SK-N-SH (cell line): Measurements from ENCODE around the gene IGFALS. TPM values are rescaled to one million over a fixed set of nuclear protein-coding genes. Genes with fewer than 3 reads are reported as not detected.

Experiments
- CTCF ChIA-PET: fragments of 300-600, 350-600 bp; formaldehyde crosslinking; extraction: SDS; loops from one replicate; lab custom pipeline; 2021; lab: Yijun Ruan, JAX
- POLR2A ChIA-PET: fragments of 350-600 bp; sonication (Branson Sonifier 250); formaldehyde crosslinking; extraction: SDS; loops from one replicate; lab custom pipeline; 2020; ENCODE audit warnings: antibody characterized with exemption, inconsistent platforms; lab: Yijun Ruan, JAX
- DNase-seq: peaks from one replicate; pipeline ENCODE4 v3.0.0; 2012
- H2AFZ ChIP-seq: fragments of 200-600 bp; sonication (generic); 2 replicates; pipeline ENCODE4 v1.8.1; 2016; ENCODE audit warnings: antibody characterized with exemption, mild to moderate bottlenecking, low read depth
- H3F3A ChIP-seq: fragments of 200-600 bp; sonication (generic); replicated peaks from 2 replicates; pipeline ENCODE3; 2016; ENCODE audit warnings: antibody characterized with exemption, mild to moderate bottlenecking; ENCODE audit not compliant: insufficient read depth
- H3K27ac ChIP-seq, 2 experiments: fragments of 200-500 bp in 1 of 2; fragments of 200-600 bp in 1 of 2; sonication (Bioruptor generic) in 1 of 2; sonication (generic), shearing (Covaris generic) in 1 of 2; 2 replicates each; pipeline versions ENCODE4 v1.5.1 to v1.6.1; 2014 to 2016; ENCODE audit warnings: low read depth in 2 of 2, inconsistent platforms in 1 of 2, low read length in 1 of 2, mild to moderate bottlenecking in 1 of 2, mixed read lengths in 1 of 2
- H3K27me3 ChIP-seq: fragments of 200-600 bp; sonication (generic), shearing (Covaris generic); 2 replicates; pipeline ENCODE4 v1.6.1; 2016; ENCODE audit warnings: mixed run types; ENCODE audit not compliant: insufficient read depth
- H3K36me3 ChIP-seq, 2 experiments: fragments of 200-500 bp in 1 of 2; fragments of 200-600 bp in 1 of 2; sonication (Bioruptor generic) in 1 of 2; sonication (generic) in 1 of 2; replicated peaks in 1 of 2; 2 replicates each; pipeline versions ENCODE3 to v1.5.1; 2014 to 2016; ENCODE audit warnings: low read length in 1 of 2, mild to moderate bottlenecking in 1 of 2; ENCODE audit not compliant: insufficient read depth in 2 of 2, control insufficient read depth in 1 of 2
- H3K4me1 ChIP-seq, 2 experiments: fragments of 200-500 bp in 1 of 2; fragments of 200-600 bp in 1 of 2; sonication (Bioruptor generic) in 1 of 2; sonication (generic), shearing (Covaris generic) in 1 of 2; 2 replicates each; pipeline versions ENCODE4 v1.5.1 to v1.6.1; 2014 to 2016; ENCODE audit warnings: low read depth in 1 of 2, low read length in 1 of 2, mixed run types in 1 of 2; ENCODE audit not compliant: insufficient read depth in 2 of 2, control insufficient read depth in 1 of 2
- H3K4me2 ChIP-seq: fragments of 200-600 bp; sonication (generic), shearing (Covaris generic); 2 replicates; pipeline ENCODE4 v1.6.1; 2017; ENCODE audit warnings: mixed run types
- H3K4me3 ChIP-seq, 2 experiments: fragments of 200-500 bp in 1 of 2; fragments of 200-600 bp in 1 of 2; sonication (Bioruptor generic) in 1 of 2; sonication (generic), shearing (Covaris generic) in 1 of 2; 2 replicates each; pipeline versions ENCODE4 v1.5.1 to v1.8.1; 2014 to 2016; ENCODE audit warnings: low read depth in 2 of 2, inconsistent platforms in 1 of 2, low read length in 1 of 2, mild to moderate bottlenecking in 1 of 2, mixed read lengths in 1 of 2, moderate library complexity in 1 of 2
- H3K79me2 ChIP-seq: fragments of 200-600 bp; sonication (generic); 2 replicates; pipeline ENCODE4 v1.8.1; 2017; ENCODE audit warnings: mild to moderate bottlenecking; ENCODE audit not compliant: insufficient read depth
- H3K9ac ChIP-seq: fragments of 200-600 bp; sonication (generic); 2 replicates; pipeline ENCODE4 v1.6.1; 2017; ENCODE audit warnings: mixed run types
- H3K9me2 ChIP-seq: fragments of 200-600 bp; sonication (generic); 2 replicates; pipeline ENCODE4 v1.6.1; 2017; ENCODE audit warnings: mixed run types
- H3K9me3 ChIP-seq: fragments of 200-600 bp; sonication (generic); 2 replicates; pipeline ENCODE4 v1.6.1; 2017; ENCODE audit warnings: mixed run types, mild to moderate bottlenecking, moderate library complexity
- H4K20me1 ChIP-seq: fragments of 200-600 bp; sonication (generic); 2 replicates; pipeline ENCODE4 v1.6.1; 2017; ENCODE audit warnings: mild to moderate bottlenecking, mixed run types; ENCODE audit not compliant: insufficient read depth
- EZH2phosphoT487 ChIP-seq: fragments of 200-600 bp; sonication (generic); IDR thresholded peaks from 2 replicates; pipeline ENCODE4 v1.6.1; 2017; ENCODE audit warnings: low read depth, mixed run types, mild to moderate bottlenecking, antibody characterized with exemption, moderate library complexity, borderline replicate concordance
- FOXM1 ChIP-seq: IDR thresholded peaks from 2 replicates; pipeline ENCODE4 v1.4.0; 2012; ENCODE audit warnings: low read depth, mild to moderate bottlenecking
- GABPA ChIP-seq: IDR thresholded peaks from 2 replicates; pipeline ENCODE4 v1.4.0; 2012; ENCODE audit warnings: low read depth, mild to moderate bottlenecking
- GATA2 ChIP-seq: sonication (generic); formaldehyde crosslinking; IDR thresholded peaks from 2 replicates; pipeline ENCODE4 v1.5.0; 2020; ENCODE audit warnings: mild to moderate bottlenecking, missing genetic modification reagents
- JUND ChIP-seq: IDR thresholded peaks from 2 replicates; pipeline ENCODE4 v1.4.0; 2012
- NRF1 ChIP-seq: IDR thresholded peaks from 2 replicates; pipeline ENCODE4 v1.6.1; 2012; ENCODE audit warnings: low read depth, mild to moderate bottlenecking, low read length
- POLR2AphosphoS5 ChIP-seq: IDR thresholded peaks from 2 replicates; pipeline ENCODE4 v1.6.1; 2012; ENCODE audit warnings: low read depth, low read length
- RAD21 ChIP-seq: IDR thresholded peaks from 2 replicates; pipeline ENCODE4 v1.6.1; 2012; ENCODE audit warnings: mild to moderate bottlenecking, low read length
- RFX5 ChIP-seq: IDR thresholded peaks from 2 replicates; pipeline ENCODE4 v1.6.1; 2012; ENCODE audit warnings: mild to moderate bottlenecking, improper control_type of control experiment, low read length
- RXRA ChIP-seq: IDR thresholded peaks from 2 replicates; pipeline ENCODE4 v1.4.0; 2012; ENCODE audit warnings: low read depth, mild to moderate bottlenecking, borderline replicate concordance
- SMC3 ChIP-seq: IDR thresholded peaks from 2 replicates; pipeline ENCODE4 v1.6.1; 2012; ENCODE audit warnings: low read depth, low read length, improper control_type of control experiment
- YY1 ChIP-seq: IDR thresholded peaks from 2 replicates; pipeline ENCODE4 v1.4.0; 2012; ENCODE audit warnings: low read depth, mild to moderate bottlenecking
- WGBS: methylation state at CpG from one replicate; pipeline ENCODE4 v1.1.6; 2017; ENCODE audit warnings: low lambda C conversion rate; 5-methylcytosine and 5-hydroxymethylcytosine counted together
- polyA plus RNA-seq, 3 experiments: library from polyadenylated mRNA; depleted of rRNA; stranded (reverse); fragments of >200 nt; gene quantifications; 2 replicates each; pipeline ENCODE4 v1.2.3, GENCODE V29; 2012
- TF ChIP-seq, protein P1 (sequence below): fragments of 200-600 bp; sonication (generic); IDR thresholded peaks from 2 replicates; pipeline ENCODE4 v1.6.1; 2017; ENCODE audit warnings: antibody characterized with exemption, mild to moderate bottlenecking, moderate library complexity
- TF ChIP-seq, protein P2 (sequence below): IDR thresholded peaks from 2 replicates; pipeline ENCODE4 v1.4.0; 2012; ENCODE audit warnings: low read depth, borderline replicate concordance
- TF ChIP-seq, protein P3 (sequence below): fragments of 150-350 bp; IDR thresholded peaks from 2 replicates; pipeline ENCODE4 v1.6.1; 2017; ENCODE audit warnings: antibody characterized with exemption, low read length, low read depth, borderline replicate concordance
- TF ChIP-seq, protein P4 (sequence below): IDR thresholded peaks from 2 replicates; pipeline ENCODE4 v1.4.0; 2012; ENCODE audit warnings: low read depth
- TF ChIP-seq, protein P5 (sequence below): fragments of 150-350 bp; IDR thresholded peaks from 2 replicates; pipeline ENCODE4 v1.6.1; 2016; ENCODE audit warnings: mild to moderate bottlenecking, low read depth, low read length
- TF ChIP-seq, protein P6 (sequence below): IDR thresholded peaks from 2 replicates; pipeline ENCODE4 v1.6.1; 2012; ENCODE audit warnings: mild to moderate bottlenecking, low read depth, low read length, moderate library complexity

IGFALS gene
- polyA plus RNA-seq, 1 of the 3 experiments (the other 2 are of a cell fraction) = 0.02 TPM

DNA sequence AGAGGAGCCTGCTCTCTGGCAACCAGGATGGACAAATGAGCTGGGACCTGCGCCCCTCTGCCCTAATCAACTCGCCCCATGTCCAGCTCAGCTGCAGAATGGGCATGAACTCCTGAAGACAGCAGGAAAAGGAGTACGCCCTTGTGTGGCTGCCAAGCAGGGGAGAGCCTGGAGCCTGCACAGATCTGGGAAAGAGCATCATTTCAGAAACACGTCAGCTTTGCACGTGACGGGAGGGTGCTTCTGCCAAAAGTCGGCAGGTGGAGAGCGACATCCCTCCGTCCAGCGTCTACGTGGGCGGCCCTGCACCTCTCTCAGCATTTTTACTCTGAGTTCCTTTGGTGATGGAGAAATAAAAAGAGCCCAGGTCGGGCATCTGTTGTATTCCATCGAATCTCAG is 40.7 kb downstream of the IGFALS start:
- no peak overlapping the region for H3K9ac ChIP-seq
- no peak overlapping the region for H2AFZ ChIP-seq
- no peaks in the 10 kb centered on the region for H3K4me1 ChIP-seq
- no peaks in the 10 kb centered on the region for H3K27me3 ChIP-seq
- H3K27ac ChIP-seq = no peak overlapping the region
- no peaks in the 10 kb centered on the region for H3F3A ChIP-seq
- TF ChIP-seq SMC3 (no peak), EZH2phosphoT487 (no peak)
- TF ChIP-seq, protein P1, sequence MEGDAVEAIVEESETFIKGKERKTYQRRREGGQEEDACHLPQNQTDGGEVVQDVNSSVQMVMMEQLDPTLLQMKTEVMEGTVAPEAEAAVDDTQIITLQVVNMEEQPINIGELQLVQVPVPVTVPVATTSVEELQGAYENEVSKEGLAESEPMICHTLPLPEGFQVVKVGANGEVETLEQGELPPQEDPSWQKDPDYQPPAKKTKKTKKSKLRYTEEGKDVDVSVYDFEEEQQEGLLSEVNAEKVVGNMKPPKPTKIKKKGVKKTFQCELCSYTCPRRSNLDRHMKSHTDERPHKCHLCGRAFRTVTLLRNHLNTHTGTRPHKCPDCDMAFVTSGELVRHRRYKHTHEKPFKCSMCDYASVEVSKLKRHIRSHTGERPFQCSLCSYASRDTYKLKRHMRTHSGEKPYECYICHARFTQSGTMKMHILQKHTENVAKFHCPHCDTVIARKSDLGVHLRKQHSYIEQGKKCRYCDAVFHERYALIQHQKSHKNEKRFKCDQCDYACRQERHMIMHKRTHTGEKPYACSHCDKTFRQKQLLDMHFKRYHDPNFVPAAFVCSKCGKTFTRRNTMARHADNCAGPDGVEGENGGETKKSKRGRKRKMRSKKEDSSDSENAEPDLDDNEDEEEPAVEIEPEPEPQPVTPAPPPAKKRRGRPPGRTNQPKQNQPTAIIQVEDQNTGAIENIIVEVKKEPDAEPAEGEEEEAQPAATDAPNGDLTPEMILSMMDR = no peak
- H3K4me3 ChIP-seq = no peak overlapping the region
- no peaks in the 10 kb centered on the region for H3K9me2 ChIP-seq
- H3K9me3 ChIP-seq = no peaks in the 10 kb centered on the region
- H4K20me1 ChIP-seq = no peaks in the 10 kb centered on the region
- no peaks in the 10 kb centered on the region; the same call in 1 of the 2 replicates for H3K79me2 ChIP-seq
- H3K36me3 ChIP-seq = peaks cover 4 to 37% of the 10 kb centered on the region in 2 experiments
- no peak overlapping the region for H3K4me2 ChIP-seq
- DNase-seq = no peak
- ChIA-PET POLR2A (no interaction called here), CTCF (no interaction called here)
- 97% methylated on average over 13 of the region's 14 CpGs for WGBS

DNA sequence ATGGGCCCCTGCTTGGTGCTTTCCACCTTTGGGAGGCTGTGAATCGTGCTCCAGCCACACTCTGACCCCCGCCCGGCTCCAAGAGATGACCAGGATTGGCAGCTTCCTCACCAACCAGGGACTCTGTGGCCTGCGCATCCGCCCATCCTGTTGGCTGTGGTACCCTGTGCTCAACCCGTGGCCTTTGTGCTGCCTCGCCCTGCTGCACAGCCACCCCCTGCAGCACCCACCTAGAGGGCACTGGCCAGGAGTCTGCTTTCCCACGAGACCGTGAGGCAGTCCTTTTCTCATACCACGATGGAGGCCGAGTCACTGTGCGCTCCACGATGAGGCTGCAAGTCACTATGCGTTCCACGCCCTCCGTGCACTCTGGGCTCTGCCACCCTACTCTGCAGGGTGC is 41.6 kb downstream of the IGFALS start:
- CTCF ChIA-PET = interaction anchor here (1.5 kb wide), 1 partner anchor 28 kb away, joined by 5 read pairs; no protein-coding TSS in a partner anchor
- no peaks in the 10 kb centered on the region for H3F3A ChIP-seq
- H3K4me2 ChIP-seq = no peak overlapping the region
- no peak overlapping the region for H3K4me3 ChIP-seq
- no peaks in the 10 kb centered on the region for H3K27me3 ChIP-seq
- no peaks in the 10 kb centered on the region for H3K9me3 ChIP-seq
- POLR2A ChIA-PET = no interaction called here
- no peaks in the 10 kb centered on the region for H3K9me2 ChIP-seq
- H3K36me3 ChIP-seq = peaks cover 4 to 40% of the 10 kb centered on the region in 2 experiments
- H4K20me1 ChIP-seq = no peaks in the 10 kb centered on the region
- no peak overlapping the region for H3K9ac ChIP-seq
- DNase-seq = no peak
- H3K27ac ChIP-seq = no peak overlapping the region
- no peaks in the 10 kb centered on the region for H3K4me1 ChIP-seq
- H3K79me2 ChIP-seq = no peaks in the 10 kb centered on the region; the same call in 1 of the 2 replicates
- H2AFZ ChIP-seq = no peak overlapping the region
- WGBS = 98% methylated on average over 7 of the region's 16 CpGs
- TF ChIP-seq RAD21 (no peak), NRF1 (no peak), GABPA (no peak), GATA2 (CRISPR knock-in tag) (no peak), POLR2AphosphoS5 (no peak), JUND (no peak), YY1 (no peak), FOXM1 (no peak), RFX5 (no peak), EZH2phosphoT487 (no peak), RXRA (no peak)
- TF ChIP-seq, protein P2, sequence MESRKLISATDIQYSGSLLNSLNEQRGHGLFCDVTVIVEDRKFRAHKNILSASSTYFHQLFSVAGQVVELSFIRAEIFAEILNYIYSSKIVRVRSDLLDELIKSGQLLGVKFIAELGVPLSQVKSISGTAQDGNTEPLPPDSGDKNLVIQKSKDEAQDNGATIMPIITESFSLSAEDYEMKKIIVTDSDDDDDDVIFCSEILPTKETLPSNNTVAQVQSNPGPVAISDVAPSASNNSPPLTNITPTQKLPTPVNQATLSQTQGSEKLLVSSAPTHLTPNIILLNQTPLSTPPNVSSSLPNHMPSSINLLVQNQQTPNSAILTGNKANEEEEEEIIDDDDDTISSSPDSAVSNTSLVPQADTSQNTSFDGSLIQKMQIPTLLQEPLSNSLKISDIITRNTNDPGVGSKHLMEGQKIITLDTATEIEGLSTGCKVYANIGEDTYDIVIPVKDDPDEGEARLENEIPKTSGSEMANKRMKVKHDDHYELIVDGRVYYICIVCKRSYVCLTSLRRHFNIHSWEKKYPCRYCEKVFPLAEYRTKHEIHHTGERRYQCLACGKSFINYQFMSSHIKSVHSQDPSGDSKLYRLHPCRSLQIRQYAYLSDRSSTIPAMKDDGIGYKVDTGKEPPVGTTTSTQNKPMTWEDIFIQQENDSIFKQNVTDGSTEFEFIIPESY = no peak
- TF ChIP-seq, protein P3, sequence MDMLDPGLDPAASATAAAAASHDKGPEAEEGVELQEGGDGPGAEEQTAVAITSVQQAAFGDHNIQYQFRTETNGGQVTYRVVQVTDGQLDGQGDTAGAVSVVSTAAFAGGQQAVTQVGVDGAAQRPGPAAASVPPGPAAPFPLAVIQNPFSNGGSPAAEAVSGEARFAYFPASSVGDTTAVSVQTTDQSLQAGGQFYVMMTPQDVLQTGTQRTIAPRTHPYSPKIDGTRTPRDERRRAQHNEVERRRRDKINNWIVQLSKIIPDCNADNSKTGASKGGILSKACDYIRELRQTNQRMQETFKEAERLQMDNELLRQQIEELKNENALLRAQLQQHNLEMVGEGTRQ = no peak
- TF ChIP-seq, protein P4, sequence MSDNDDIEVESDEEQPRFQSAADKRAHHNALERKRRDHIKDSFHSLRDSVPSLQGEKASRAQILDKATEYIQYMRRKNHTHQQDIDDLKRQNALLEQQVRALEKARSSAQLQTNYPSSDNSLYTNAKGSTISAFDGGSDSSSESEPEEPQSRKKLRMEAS = no peak
- TF ChIP-seq, protein P5, sequence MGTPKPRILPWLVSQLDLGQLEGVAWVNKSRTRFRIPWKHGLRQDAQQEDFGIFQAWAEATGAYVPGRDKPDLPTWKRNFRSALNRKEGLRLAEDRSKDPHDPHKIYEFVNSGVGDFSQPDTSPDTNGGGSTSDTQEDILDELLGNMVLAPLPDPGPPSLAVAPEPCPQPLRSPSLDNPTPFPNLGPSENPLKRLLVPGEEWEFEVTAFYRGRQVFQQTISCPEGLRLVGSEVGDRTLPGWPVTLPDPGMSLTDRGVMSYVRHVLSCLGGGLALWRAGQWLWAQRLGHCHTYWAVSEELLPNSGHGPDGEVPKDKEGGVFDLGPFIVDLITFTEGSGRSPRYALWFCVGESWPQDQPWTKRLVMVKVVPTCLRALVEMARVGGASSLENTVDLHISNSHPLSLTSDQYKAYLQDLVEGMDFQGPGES = no peak
- TF ChIP-seq, protein P6, sequence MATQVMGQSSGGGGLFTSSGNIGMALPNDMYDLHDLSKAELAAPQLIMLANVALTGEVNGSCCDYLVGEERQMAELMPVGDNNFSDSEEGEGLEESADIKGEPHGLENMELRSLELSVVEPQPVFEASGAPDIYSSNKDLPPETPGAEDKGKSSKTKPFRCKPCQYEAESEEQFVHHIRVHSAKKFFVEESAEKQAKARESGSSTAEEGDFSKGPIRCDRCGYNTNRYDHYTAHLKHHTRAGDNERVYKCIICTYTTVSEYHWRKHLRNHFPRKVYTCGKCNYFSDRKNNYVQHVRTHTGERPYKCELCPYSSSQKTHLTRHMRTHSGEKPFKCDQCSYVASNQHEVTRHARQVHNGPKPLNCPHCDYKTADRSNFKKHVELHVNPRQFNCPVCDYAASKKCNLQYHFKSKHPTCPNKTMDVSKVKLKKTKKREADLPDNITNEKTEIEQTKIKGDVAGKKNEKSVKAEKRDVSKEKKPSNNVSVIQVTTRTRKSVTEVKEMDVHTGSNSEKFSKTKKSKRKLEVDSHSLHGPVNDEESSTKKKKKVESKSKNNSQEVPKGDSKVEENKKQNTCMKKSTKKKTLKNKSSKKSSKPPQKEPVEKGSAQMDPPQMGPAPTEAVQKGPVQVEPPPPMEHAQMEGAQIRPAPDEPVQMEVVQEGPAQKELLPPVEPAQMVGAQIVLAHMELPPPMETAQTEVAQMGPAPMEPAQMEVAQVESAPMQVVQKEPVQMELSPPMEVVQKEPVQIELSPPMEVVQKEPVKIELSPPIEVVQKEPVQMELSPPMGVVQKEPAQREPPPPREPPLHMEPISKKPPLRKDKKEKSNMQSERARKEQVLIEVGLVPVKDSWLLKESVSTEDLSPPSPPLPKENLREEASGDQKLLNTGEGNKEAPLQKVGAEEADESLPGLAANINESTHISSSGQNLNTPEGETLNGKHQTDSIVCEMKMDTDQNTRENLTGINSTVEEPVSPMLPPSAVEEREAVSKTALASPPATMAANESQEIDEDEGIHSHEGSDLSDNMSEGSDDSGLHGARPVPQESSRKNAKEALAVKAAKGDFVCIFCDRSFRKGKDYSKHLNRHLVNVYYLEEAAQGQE = no peak
